Stimulated activated CD8-positive, alpha-beta memory T cell treated with anti-CD3 and anti-CD28 coated beads, Interleukin-4, amount 100 ng/mL, for 48 hours (primary cell): ENCODE measurements around the gene CXCL14.
"Not testable (repeated sequence)": the region's sequence is repeated elsewhere in the genome, so short reads cannot be mapped to it uniquely, and the experiment has no call there.

ENCODE experiments used
- DNase-seq: peaks from one replicate; pipeline ENCODE4 v3.0.0-alpha.2; 2020

Gene CXCL14

DNA sequence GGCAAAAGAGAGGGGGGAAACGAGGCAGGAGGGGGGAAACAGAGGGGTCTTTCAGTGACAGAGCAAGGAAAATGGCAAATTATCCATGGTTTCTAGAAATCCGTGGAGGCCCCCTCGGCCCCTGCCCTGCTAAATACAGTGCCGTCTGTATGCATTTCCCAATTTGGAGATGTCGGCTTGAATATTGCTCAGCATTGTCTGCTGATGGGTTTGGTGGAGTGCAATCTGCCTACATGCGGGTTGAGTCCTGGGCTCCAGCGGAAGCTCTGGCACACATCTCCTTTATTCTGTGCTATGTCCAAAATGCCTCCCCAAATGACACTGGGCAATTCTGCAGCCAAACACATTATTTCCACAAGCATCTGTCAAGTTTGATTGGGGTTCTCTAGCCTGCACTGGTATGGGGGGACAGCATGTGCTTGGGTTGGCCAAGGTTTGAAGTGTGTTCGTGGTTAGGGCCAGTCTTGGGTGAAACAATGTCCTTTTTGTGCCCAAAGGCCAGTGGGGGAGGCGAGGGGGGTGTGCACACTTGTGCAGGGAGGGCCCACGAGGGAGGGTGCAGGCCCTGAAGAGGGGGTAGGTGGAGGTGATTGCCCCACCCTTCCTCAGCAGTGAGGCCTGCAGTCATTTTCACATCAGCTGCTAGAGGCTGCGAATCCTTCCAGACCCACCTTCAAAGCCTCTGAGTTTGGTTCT lies 36.8 kb downstream of the CXCL14 start:
- no peak for DNase-seq

DNA sequence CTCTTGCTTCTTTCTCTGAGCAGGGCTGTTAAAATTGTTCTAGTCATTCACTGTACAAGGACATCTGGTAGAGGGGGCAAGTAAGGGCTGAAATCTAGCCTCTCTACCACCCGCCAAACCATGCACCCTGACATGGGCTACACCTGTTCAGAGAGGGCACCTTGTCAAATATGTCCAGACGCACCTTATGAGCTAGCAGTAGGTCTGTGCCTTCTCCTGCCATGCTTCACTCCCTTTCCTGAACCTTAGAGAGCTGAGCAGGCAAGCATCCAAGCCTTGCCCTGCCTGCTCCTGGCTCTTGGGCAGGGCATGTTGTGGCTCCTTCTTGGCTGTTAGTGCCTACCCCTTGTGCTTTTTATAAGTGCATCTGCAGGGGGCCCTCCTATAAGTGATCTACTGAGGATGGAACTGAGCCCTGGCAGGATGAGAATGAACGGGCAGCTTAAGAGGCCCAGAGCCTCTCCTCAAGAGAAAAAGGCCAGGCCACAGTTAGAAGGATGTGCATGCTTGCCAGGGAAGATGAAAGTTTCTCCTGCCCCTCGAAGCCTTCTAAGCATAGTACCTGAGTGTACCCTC lies 39.3 kb downstream of the CXCL14 start:
- DNase-seq = no peak

DNA sequence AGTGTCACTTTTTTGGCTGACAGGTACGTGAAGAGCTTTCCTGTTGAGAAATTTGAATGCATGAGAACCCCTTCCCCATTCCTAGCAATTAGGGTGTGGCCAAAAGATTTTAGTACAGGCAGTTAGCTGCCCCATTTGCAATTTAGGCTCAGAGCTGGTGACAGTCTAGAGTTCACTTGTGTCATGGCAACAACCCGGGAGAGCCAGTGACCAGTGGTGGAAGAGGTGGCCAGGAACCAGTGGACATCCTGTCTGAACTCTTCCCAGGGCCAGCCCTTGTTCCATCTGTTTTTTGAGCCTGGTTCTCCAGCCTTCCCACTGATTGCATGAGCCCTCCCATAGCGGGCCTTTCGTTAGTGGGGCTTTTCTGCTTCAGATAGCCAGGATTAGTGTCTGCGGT lies 40.5 kb downstream of the CXCL14 start:
- no peak for DNase-seq

DNA sequence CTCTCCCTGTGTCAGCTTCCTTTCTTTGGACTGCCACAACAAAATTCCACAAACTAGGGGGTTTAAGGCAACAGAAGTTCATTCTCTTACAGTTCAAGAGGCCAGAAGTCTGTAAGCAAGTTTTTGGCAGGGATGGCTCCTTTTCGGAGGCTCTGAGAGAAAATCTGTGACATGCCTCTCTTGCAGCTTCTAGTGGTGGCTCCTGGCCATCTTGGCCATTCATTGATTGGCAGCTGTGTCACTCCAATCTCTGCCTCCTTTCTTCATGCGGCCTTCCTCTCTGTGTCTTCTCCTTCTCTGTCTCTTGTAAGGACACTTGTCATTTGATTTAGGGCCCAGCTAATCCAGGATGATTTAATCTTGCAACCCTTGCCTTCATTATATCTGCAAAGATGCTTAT lies 41.0 kb downstream of the CXCL14 start:
- DNase-seq = no peak

DNA sequence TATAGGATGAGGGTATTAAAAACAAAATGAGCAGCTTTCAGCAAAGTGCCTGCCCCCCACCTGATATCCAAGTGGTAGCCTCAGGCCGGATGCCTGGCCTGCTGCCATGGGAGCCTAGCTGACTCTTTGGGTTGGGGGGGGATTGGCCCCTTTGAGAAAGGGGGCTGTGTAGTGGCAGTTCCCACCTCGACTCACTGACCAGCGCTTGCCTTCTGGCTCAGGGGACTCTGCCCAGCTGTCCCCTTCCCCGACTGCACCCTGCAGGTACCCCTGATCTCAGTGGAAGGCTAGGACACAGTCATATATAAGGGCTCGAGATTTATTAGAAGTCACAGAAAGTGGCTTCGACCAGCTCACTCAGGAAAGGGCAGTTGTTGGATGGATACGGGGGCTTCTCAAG lies 41.5 kb downstream of the CXCL14 start:
- no peak for DNase-seq

DNA sequence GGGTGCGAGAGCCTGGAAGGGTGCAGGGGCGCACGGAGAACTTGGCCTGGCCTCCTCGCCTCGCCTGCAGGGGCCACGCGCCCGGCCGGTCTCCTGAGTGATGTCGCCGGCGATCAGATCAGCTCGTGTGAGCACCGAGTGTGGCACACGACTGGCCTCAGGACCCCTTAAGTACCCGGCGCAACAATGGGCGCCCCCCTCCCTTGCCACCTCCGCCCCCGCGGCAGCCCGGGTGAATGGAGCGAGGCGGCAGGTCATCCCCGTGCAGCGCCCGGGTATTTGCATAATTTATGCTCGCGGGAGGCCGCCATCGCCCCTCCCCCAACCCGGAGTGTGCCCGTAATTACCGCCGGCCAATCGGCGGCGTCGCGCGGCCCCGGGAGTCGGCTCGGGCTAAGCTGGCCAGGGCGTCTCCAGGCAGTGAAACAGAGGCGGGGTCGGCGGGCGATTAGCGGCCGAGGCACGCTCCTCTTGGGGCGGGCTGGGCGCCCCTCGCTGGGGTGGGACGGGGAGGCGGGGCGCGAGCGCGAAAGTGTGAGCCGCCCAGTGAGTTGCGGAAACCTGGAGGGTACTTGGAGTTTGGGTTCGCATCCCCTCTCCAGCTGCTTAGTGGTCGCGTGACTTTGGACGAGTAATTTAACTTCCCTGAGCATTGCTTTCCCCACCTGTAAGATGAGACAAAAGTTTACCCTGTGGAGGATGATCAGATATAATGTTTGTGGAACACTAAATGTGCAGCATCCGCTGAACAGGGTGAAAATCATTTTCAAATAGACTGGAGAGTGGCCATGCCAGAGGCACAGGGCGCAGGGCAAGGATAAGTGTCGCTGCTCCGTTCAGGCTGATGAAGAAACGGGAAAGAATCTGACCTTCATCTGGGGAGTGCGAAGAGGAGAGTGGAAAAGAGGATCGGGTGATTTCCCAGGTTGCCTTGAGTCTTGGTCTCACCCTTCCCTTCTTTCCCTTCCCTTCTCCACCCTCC lies 42.7 kb downstream of the CXCL14 start, which contains the start of gene NEUROG1:
NEUROG1 (minus strand) TSS at position 145 of the 982 bp plus-strand sequence. CDS start 274 bp downstream, outside the sequence.
- DNase-seq = no peak

DNA sequence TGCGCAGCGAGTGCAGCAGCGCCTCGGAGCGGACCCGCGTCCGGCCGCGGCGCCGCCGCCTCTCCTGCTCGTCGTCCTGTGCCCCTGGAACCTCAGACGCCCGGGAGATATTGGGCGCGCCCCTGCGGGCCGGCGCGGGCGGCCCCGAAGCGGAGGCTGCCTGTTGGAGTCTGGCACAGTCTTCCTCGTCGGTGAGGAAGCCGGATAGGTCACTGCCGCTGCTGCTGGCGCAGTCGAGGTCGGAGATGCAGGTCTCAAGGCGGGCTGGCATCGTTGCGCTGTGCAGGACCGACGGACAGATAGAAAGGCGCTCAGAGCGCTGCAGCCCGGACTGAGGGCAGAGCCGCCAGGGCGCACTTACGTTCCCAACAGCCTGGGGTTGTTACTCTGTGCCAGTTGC lies 43.4 kb downstream of the CXCL14 start:
- DNase-seq = no peak

DNA sequence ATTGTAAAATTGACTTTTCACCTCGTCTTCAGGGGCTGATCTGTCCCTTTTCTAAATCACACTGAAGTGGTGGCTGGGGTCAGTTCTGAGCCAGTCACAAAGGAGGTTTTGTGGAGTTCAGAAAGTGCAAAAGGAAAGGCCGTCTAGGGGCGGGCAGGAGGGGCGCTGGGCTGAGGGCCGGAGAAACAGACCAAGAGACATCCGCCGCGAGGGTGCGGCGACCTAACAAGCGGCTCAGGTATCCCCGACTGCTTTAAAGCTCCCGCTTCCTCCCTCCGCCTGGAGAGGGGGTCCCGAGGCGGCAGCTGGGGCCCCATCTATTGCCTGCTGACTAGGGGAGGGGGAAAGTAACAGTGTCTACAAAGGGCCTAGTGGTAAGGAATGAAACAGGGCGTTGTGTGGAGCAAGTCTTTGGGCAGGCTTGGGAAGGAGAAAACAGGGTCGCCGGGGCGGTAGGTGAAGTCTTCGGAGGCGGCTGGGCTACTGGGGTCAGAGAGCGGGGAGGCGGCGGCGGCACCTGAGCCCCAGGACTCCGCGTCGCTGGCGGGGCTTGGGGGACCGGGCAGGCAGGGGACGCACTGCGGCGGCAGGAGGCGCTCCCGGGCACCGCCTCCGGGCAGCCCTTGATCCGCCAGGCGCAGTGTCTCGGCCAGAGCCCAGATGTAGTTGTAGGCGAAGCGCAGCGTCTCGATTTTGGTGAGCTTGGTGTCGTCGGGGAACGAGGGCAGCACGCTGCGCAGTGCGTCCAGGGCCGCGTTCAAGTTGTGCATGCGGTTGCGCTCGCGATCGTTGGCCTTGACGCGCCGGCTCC lies 44.0 kb downstream of the CXCL14 start:
- DNase-seq = peak; percentile 31

DNA sequence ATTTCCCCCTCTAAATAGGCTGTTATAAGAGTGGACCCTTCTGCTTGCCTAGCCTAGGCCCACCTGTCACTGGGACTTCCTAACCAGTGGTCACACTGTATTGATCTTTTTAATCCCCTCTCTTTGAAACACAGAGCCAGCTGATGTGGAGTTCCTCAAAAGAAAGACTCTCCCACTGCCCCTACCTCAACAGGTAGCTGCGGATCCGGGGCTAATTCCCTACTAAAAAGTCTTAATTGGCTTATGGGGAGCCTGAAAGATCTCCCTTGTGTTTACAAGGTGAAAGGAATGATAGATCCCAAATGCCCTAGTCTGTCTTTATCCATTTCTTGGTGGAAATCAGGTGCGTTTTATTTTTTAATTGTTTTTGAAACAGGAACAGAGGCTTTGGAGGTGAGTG lies 45.0 kb downstream of the CXCL14 start:
- DNase-seq = no peak

DNA sequence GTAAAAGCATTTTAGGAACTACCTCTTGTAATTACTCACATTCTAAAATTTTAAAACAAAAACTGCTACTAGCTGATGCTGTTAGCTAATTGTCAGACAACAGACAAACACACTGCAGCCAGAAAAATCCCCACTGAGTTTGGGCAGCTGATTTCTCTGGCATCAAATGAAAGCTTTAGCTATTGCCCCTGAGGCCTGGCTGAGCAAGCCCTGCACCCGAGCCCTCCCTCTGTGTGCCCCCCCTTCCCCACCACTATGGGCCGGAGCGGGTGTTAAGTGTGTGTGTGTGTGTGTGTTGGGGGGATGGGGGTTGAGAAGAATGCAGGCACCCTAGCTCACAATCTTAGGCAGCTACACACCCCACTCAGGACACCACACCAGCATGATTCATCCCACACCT lies 45.5 kb downstream of the CXCL14 start:
- DNase-seq = no peak

DNA sequence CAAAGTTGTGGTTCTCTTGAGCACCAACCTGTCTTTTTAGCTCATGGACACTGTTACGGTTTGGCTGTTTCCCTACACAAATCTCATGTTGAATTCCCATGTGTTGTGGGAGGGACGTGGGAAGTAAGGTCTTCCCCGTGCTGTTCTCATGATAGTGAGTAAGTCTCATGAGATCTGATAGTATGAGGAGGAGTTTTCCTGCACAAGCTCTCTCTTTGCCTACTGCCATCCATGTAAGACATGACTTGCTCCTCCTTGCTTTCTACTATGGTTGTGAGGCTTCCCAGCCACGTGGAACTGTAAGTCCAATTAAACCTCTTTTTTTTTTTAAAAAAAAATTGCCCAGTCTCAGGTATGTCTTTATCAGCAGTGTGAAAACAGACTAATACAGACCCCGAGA lies 49.2 kb downstream of the CXCL14 start:
- not testable (repeated sequence) for DNase-seq

DNA sequence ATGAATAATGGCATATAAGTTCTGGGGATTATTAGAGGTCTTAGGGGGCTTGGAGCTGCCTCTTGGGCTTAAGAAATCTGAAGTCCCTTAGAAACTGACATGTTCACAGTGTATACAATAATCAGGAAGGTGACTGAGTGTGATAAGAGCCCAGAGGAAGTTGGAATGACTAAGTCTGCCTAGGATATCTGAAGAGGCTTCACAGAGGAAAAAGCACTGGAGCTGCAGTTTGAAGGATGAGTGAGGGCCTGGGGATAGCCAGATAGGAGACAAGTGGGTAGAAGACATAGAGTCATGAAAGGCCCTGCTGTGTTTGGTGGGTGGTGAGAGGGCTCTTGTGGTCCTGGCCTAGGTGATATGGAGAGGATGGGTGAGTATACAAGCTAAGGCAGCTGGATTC lies 51.9 kb downstream of the CXCL14 start:
- no peak for DNase-seq

DNA sequence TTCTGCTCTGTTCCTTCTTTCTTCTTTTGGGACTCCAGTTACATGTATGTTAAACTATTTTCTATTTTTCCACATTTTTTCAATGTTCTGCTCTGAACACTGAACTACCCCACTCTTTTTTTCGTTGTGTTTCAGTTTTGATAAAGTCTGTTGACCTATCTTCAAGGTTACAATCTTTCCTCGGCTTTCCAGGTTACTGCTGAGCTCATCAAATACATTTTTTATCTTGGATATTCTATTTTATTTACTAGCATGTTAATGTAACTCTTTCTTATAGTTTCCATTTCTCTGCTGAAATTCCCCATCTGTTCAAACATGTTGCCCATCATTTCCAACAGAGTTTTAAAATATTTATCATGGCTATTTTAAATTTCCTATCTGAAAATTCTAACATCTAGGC lies 56.8 kb downstream of the CXCL14 start:
- DNase-seq = no peak
